H9 (cell line): ENCODE results near the gene RPS6KA4. TPM values are rescaled to one million over a fixed set of nuclear protein-coding genes. Genes with fewer than 3 reads are reported as not detected.

Experiments used
- DNase-seq: peaks from one replicate; pipeline ENCODE4 v3.0.0-alpha.2; 2017
- H2AFZ ChIP-seq: one replicate; pipeline ENCODE4 v1.6.1; 2013; ENCODE audit warnings: mild to moderate bottlenecking, low read length, control low read depth, moderate library complexity
- H2AK5ac ChIP-seq: 2 replicates; pipeline ENCODE4 v1.6.1; 2013; ENCODE audit warnings: low read length, control low read depth, mixed read lengths; ENCODE audit not compliant: insufficient read length
- H2BK120ac ChIP-seq: one replicate; pipeline ENCODE4 v1.6.1; 2013; ENCODE audit warnings: low read depth, mild to moderate bottlenecking, low read length, control low read depth, inconsistent platforms; ENCODE audit not compliant: poor library complexity, severe bottlenecking
- H2BK12ac ChIP-seq: 2 replicates; pipeline ENCODE4 v1.6.1; 2013; ENCODE audit warnings: low read length, control low read depth, mixed read lengths, low read depth; ENCODE audit not compliant: insufficient read length
- H2BK15ac ChIP-seq: 2 replicates; pipeline ENCODE4 v1.6.1; 2013; ENCODE audit warnings: low read depth, low read length, control low read depth
- H2BK20ac ChIP-seq: one replicate; pipeline ENCODE4 v1.6.1; 2013; ENCODE audit warnings: low read depth, mild to moderate bottlenecking, low read length, control low read depth, inconsistent platforms; ENCODE audit not compliant: poor library complexity, severe bottlenecking
- H2BK5ac ChIP-seq: 2 replicates; pipeline ENCODE4 v1.6.1; 2013; ENCODE audit warnings: low read length, control low read depth, mixed read lengths; ENCODE audit not compliant: insufficient read length
- H3K14ac ChIP-seq: 2 replicates; pipeline ENCODE4 v1.6.1; 2013; ENCODE audit warnings: low read length, control low read depth; ENCODE audit not compliant: insufficient read depth
- H3K18ac ChIP-seq: 2 replicates; pipeline ENCODE4 v1.6.1; 2013; ENCODE audit warnings: low read depth, mild to moderate bottlenecking, mixed read lengths, low read length, control low read depth; ENCODE audit not compliant: insufficient read length
- H3K23ac ChIP-seq: 2 replicates; pipeline ENCODE4 v1.6.1; 2013; ENCODE audit warnings: low read length, control low read depth, mixed read lengths, low read depth; ENCODE audit not compliant: insufficient read length
- H3K23me2 ChIP-seq: 2 replicates; pipeline ENCODE4 v1.6.1; 2013; ENCODE audit warnings: low read depth, mild to moderate bottlenecking, mixed read lengths, low read length, control low read depth; ENCODE audit not compliant: insufficient read length, poor library complexity, severe bottlenecking
- H3K27ac ChIP-seq: 2 replicates; pipeline ENCODE4 v1.5.1; 2013; ENCODE audit warnings: low read length, control low read depth, mixed read lengths, low read depth; ENCODE audit not compliant: insufficient read length
- H3K27me3 ChIP-seq: 2 replicates; pipeline ENCODE4 v1.6.1; 2013; ENCODE audit warnings: low read length, control low read depth, inconsistent platforms; ENCODE audit not compliant: insufficient read depth
- H3K4ac ChIP-seq: 2 replicates; pipeline ENCODE4 v1.6.1; 2013; ENCODE audit warnings: low read depth, mild to moderate bottlenecking, control low read depth, inconsistent platforms, low read length, moderate library complexity
- H3K4me1 ChIP-seq: 2 replicates; pipeline ENCODE4 v1.6.1; 2013; ENCODE audit warnings: low read length, control low read depth, inconsistent platforms; ENCODE audit not compliant: insufficient read depth
- H3K4me2 ChIP-seq: 2 replicates; pipeline ENCODE4 v1.6.1; 2013; ENCODE audit warnings: low read length, control low read depth, mixed read lengths; ENCODE audit not compliant: insufficient read length, insufficient read depth
- H3K56ac ChIP-seq: 2 replicates; pipeline ENCODE4 v1.6.1; 2013; ENCODE audit warnings: low read depth, mild to moderate bottlenecking, mixed read lengths, low read length, control low read depth; ENCODE audit not compliant: insufficient read length
- H3K79me1 ChIP-seq: 2 replicates; pipeline ENCODE4 v1.6.1; 2013; ENCODE audit warnings: low read depth, mild to moderate bottlenecking, moderate library complexity, low read length, control low read depth, inconsistent platforms; ENCODE audit not compliant: insufficient read depth, poor library complexity, severe bottlenecking
- H3K79me2 ChIP-seq: 2 replicates; pipeline ENCODE4 v1.6.1; 2013; ENCODE audit warnings: low read length, control low read depth, inconsistent platforms; ENCODE audit not compliant: insufficient read depth
- H3K9ac ChIP-seq: 2 replicates; pipeline ENCODE4 v1.6.1; 2013; ENCODE audit warnings: low read length, control low read depth, mixed read lengths; ENCODE audit not compliant: insufficient read length; ENCODE audit errors: extremely low read depth
- H3K9me3 ChIP-seq: one replicate; pipeline ENCODE4 v1.6.1; 2013; ENCODE audit warnings: low read depth, low read length, inconsistent platforms; ENCODE audit not compliant: control insufficient read depth
- H3T11ph ChIP-seq: one replicate; pipeline ENCODE4 v1.6.1; 2013; ENCODE audit warnings: mild to moderate bottlenecking, low read length, control low read depth, inconsistent platforms
- H4K20me1 ChIP-seq: one replicate; pipeline ENCODE4 v1.6.1; 2013; ENCODE audit not compliant: control insufficient read depth, insufficient read length, insufficient read depth
- H4K5ac ChIP-seq: 2 replicates; pipeline ENCODE4 v1.6.1; 2013; ENCODE audit warnings: low read depth, mild to moderate bottlenecking, mixed read lengths, low read length, control low read depth; ENCODE audit not compliant: insufficient read length
- H4K8ac ChIP-seq: replicated peaks from 2 replicates; pipeline ENCODE4 v1.6.1; 2013; ENCODE audit warnings: low read length, control low read depth, mixed read lengths, low read depth; ENCODE audit not compliant: insufficient read length
- H4K91ac ChIP-seq: 2 replicates; pipeline ENCODE4 v1.6.1; 2013; ENCODE audit warnings: low read depth, mild to moderate bottlenecking, moderate library complexity, mixed read lengths, low read length, control low read depth; ENCODE audit not compliant: insufficient read length
- H3K27ac Mint-ChIP-seq, 3 experiments: 2 replicates in 2 of 3; 3 replicates in 1 of 3; pipeline ENCODE4 v1.8.0; 2020 to 2021; ENCODE audit warnings: mixed read lengths in 3 of 3, mild to moderate bottlenecking in 1 of 3, moderate library complexity in 1 of 3
- H3K27me3 Mint-ChIP-seq: 2 replicates; pipeline ENCODE4 v1.8.0; 2021; ENCODE audit warnings: low read depth, mild to moderate bottlenecking, moderate library complexity, mixed read lengths
- H3K36me3 Mint-ChIP-seq, 3 experiments: 2 replicates in 2 of 3; 3 replicates in 1 of 3; pipeline ENCODE4 v1.8.0; 2020 to 2021; ENCODE audit warnings: low read depth in 3 of 3, mixed read lengths in 3 of 3; ENCODE audit not compliant: insufficient read depth in 1 of 3
- H3K4me1 Mint-ChIP-seq, 2 experiments: 2 replicates each; pipeline ENCODE4 v1.8.0; 2020; ENCODE audit warnings: mixed read lengths in 2 of 2
- H3K4me3 Mint-ChIP-seq, 2 experiments: 2 replicates in 1 of 2; 3 replicates in 1 of 2; pipeline ENCODE4 v1.8.0; 2020 to 2021; ENCODE audit warnings: mild to moderate bottlenecking in 2 of 2, mixed read lengths in 2 of 2, moderate library complexity in 1 of 2
- H3K9me3 Mint-ChIP-seq, 2 experiments: 2 replicates in 1 of 2; 3 replicates in 1 of 2; pipeline ENCODE4 v1.8.0; 2020; ENCODE audit warnings: mild to moderate bottlenecking in 2 of 2, mixed read lengths in 2 of 2, moderate library complexity in 1 of 2
- WGBS: extraction: QIAGEN DNeasy Blood & Tissue Kit; methylation state at CpG from one replicate; pipeline ENCODE4 v1.1.7; 2013; ENCODE audit warnings: missing lambda C conversion rate, low lambda C conversion rate, mixed read lengths; ENCODE audit not compliant: insufficient read length; ENCODE audit errors: extremely low coverage; 5-methylcytosine and 5-hydroxymethylcytosine counted together
- total RNA-seq: library from RNA; stranded (reverse); gene quantifications from 2 replicates; pipeline ENCODE4 v1.2.1, GENCODE V29; 2021
- TF ChIP-seq, protein P1 (sequence below): fragments of 200-600 bp; sonication (generic); conservative IDR thresholded peaks from 3 replicates; pipeline ENCODE4 v1.8.0; 2021; ENCODE audit warnings: antibody characterized with exemption, mild to moderate bottlenecking

RPS6KA4 gene
- total RNA-seq, 1 experiment from 2014 or later, result 10.8 TPM

DNA sequence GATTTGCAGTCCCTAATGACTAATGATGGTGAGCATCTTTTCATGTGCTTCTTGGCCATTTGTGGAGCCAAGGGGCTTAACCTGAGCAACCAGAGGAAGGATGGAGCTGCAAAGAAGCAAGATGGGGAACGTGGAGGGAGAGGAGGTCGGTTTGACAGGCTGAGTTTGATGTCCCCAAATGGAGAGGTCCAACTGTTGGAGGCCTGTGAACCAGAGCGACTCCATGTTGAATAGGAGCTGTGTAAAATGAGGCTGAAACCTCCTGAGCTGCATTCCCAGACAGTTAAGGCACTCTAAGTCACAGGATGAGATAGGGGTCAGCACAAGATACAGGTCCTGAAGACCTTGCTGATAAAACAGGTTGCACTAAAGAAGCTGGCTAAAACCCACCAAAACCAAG, 54.5 kb downstream of the RPS6KA4 start:
- Histone ChIP-seq H3K9ac (no peak overlapping the region), H4K5ac (no peak overlapping the region), H2BK20ac (no peak overlapping the region), H3T11ph (no peak overlapping the region), H2BK12ac (no peak overlapping the region), H3K23me2 (no peaks in the 10 kb centered on the region), H4K91ac (no peak overlapping the region), H2AFZ (no peak overlapping the region), H3K9me3 (no peaks in the 10 kb centered on the region), H3K56ac (no peak overlapping the region), H3K27ac (no peak overlapping the region), H2BK5ac (no peak overlapping the region), H2BK120ac (no peak overlapping the region), H3K27me3 (no peaks in the 10 kb centered on the region; the same call in 1 of the 2 replicates), H3K4me1 (no peaks in the 10 kb centered on the region; the same call in 1 of the 2 replicates), H3K18ac (no peak overlapping the region), H3K79me1 (no peaks in the 10 kb centered on the region), H3K79me2 (no peaks in the 10 kb centered on the region), H2AK5ac (no peak overlapping the region), H3K14ac (no peak overlapping the region), H4K8ac (no peak overlapping the region), H3K4ac (no peak overlapping the region), H2BK15ac (no peak overlapping the region), H3K4me2 (no peak overlapping the region), H3K23ac (no peak overlapping the region), H4K20me1 (no peaks in the 10 kb centered on the region)
- Mint-ChIP-seq H3K9me3 (no peaks in the 10 kb centered on the region), H3K4me1 (peaks cover 8 to 23% of the 10 kb centered on the region in 2 experiments), H3K36me3 (no peaks in the 10 kb centered on the region), H3K27ac (no peak overlapping the region), H3K4me3 (no peak overlapping the region), H3K27me3 (peaks cover 14% of the 10 kb centered on the region)
- TF ChIP-seq, protein P1, sequence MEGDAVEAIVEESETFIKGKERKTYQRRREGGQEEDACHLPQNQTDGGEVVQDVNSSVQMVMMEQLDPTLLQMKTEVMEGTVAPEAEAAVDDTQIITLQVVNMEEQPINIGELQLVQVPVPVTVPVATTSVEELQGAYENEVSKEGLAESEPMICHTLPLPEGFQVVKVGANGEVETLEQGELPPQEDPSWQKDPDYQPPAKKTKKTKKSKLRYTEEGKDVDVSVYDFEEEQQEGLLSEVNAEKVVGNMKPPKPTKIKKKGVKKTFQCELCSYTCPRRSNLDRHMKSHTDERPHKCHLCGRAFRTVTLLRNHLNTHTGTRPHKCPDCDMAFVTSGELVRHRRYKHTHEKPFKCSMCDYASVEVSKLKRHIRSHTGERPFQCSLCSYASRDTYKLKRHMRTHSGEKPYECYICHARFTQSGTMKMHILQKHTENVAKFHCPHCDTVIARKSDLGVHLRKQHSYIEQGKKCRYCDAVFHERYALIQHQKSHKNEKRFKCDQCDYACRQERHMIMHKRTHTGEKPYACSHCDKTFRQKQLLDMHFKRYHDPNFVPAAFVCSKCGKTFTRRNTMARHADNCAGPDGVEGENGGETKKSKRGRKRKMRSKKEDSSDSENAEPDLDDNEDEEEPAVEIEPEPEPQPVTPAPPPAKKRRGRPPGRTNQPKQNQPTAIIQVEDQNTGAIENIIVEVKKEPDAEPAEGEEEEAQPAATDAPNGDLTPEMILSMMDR, result no peak
- no CpG with 5 or more reads among the region's 3 CpGs for WGBS
- DNase-seq, result no peak
